Activated CD4-positive, CD25-positive, alpha-beta regulatory T cell treated with anti-CD3 and anti-CD28 coated beads, Interleukin-2, amount 50 U/mL, for 72 hours (primary cell): ENCODE measurements around the gene ZNF705A.
"Not testable (repeated sequence)": the region's sequence is repeated elsewhere in the genome, so short reads cannot be mapped to it uniquely, and the experiment has no call there.

Source experiments
- DNase-seq: peaks from one replicate; pipeline ENCODE4 v3.0.0; 2021

ZNF705A gene

GRCh38 chr12:8188088-8188487 is 31.3 kb downstream of the ZNF705A start:
- DNase-seq, result not testable (repeated sequence)

DNA sequence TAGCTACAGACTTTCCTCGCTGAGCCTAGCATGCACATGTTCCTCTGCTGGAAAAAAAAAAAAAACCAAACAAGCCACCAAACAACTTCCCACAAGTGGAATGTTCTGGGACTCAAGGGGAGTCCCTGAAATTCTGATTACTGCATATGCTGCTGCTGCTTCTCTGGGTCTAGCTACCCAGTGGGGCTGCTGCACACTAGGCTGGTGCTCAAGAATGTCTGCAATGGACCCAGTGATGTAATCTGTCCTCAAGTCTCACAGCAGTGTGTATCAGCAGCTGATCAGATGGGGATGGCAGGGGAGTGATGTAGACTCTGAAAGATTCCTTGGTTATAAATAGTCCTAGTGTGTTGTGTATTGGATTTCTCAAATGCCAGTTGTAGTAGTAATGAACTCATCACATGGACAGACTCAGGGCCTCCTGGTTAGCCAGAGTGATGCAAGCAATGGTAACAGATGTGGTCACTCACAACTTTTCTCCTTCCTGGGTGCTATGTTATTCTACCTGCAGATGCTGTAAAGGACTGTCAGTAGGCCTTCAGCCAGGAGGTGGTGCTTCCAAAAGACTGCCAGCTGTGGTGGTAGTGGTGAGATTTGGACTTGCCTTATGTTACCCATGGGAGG is 41.0 kb downstream of the ZNF705A start:
- not testable (repeated sequence) for DNase-seq

DNA sequence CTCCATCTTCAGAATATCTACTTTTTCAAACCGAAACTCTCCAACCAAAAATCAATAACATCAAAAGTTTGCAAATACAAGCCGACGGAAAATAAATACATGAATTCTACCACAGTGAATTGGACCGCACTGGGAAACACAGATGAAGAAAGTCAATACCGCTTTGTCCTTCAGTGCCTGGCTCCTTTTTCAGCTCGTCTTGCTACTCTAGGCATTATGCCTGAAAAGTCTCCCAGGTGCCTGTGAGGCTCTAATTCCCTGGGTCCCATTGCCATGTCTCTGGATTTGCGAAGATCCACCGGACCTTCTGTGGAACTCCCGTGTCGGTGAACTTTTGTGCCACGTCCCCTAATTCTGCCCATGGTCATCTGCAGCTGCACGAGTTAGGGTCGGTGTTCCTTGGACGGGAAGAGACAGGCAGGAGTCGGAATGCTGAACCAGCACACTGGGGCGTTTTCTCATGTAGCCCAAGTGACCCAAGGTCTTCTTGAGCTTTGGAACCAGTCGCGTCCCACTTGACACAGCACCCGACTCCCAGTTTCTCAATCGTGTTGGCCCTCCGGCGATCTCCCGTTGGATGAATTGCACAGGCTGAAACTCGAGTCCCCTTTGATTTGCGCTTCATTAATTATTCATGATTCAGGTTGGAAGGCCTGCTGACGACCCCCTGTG is 62.0 kb downstream of the ZNF705A start:
- DNase-seq, result not testable (repeated sequence)

DNA sequence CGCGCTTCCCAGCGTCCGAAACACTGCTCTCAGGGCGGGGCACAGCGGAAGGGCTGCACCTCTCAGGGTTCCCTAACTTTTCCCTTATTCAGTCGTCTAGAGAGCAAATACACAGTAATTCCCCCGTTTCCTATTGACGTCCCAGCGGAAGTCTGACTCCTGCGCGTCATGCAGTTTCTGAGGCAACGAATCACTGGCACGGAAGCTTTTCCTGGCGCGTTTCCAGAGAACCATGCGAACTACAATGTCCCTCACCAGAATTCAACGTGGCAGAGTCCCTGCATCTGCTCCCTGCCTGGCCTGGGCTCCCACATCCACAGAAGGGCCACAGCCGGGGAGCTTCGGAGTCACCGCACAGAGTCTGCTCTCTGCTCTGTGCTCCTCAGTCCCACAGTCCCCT is 64.6 kb downstream of the ZNF705A start:
- DNase-seq, result not testable (repeated sequence)

DNA sequence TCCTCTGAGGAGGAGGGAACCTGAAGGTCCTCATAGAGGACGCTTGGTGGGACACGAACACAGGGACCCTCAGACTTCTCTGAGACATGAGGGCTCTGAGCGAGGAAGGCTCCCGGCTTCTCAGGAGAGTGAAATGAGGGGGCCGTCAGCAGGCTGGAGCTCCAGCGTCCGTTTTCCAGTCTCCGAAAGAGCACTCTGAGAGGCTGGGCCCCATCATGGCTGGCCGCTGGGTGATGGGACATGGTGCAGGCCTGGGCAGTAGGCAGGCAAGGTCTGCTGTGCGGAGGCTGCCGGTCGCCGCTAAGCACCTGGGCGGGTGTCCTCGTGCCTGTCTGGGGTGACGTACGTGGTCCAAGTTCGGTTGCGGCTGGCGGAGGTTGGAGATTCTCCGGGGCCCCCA is 65.0 kb downstream of the ZNF705A start:
- not testable (repeated sequence) for DNase-seq

DNA sequence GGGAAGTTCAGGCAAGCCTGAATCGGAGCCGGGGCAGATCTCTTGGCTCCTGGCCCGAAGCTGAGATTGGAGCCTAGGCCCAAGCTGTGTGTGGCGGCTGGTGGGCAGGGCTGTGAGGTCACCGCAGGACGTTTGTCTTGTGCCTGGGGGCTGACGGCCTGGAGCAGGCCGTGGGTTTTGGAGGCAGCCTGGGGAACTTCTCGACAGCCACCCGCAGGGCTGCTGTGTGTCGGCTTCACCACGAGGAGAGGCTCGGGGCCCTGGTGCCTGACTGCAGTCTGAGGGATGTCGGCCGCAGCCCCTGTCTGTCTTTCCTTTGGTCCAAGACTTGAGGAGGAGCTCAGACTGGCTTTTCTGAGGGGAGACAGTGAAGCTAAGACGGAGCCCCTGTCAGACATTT is 65.5 kb downstream of the ZNF705A start:
- not testable (repeated sequence) for DNase-seq

- not testable (repeated sequence) for DNase-seq
Observed at GRCh38 chr12:8223646-8224045, 66.8 kb downstream of the ZNF705A start.

GRCh38 chr12:8224782-8225181 is 68.0 kb downstream of the ZNF705A start:
- DNase-seq, result not testable (repeated sequence)

- DNase-seq, result no peak
Observed at GRCh38 chr12:8226355-8226754, 69.5 kb downstream of the ZNF705A start.

- peak; percentile 50 for DNase-seq
Observed at GRCh38 chr12:8226992-8227731, 70.3 kb downstream of the ZNF705A start, which contains the start of gene FAM90A1. FAM90A1 (minus strand) TSS chr12:8227618; CDS start chr12:8224832, 2,786 bp downstream.

DNA sequence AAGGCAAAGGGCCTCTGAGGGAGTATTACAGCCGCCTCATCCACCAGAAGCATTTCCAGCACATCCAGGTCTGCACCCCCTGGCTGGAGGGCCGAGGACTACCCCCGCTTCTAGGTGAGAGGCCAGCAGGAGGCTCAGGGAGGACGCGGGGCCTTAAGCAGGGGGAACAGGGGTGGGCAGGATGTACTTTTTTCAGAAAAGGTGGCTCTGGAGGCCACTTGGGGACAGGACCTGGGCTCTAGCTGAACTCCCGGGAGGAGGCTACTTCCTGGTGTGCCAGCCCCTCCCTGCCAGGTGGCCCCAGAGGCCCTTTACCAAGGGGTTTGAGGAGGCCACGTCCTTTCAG is 70.9 kb downstream of the ZNF705A start:
- not testable (repeated sequence) for DNase-seq

GRCh38 chr12:8228607-8229006 is 71.8 kb downstream of the ZNF705A start:
- not testable (repeated sequence) for DNase-seq

GRCh38 chr12:8229486-8229885 is 72.7 kb downstream of the ZNF705A start:
- DNase-seq, result not testable (repeated sequence)
